H1 (cell line): ENCODE measurements around the gene GDPD5. TPM values are rescaled to one million over a fixed set of nuclear protein-coding genes. Genes with fewer than 3 reads are reported as not detected.

ENCODE experiments used
- CTCF ChIA-PET: fragments of 300-600 bp; sonication (Branson Sonifier 250); formaldehyde crosslinking; loops from one replicate; lab custom pipeline; 2021; ENCODE audit not compliant: partially characterized antibody; lab: Charles Lee
- POLR2A ChIA-PET: fragments of 300-600 bp; sonication (Branson Sonifier 250); formaldehyde crosslinking; loops from one replicate; lab custom pipeline; 2021; ENCODE audit warnings: inconsistent platforms; ENCODE audit not compliant: partially characterized antibody; lab: Charles Lee
- DNase-seq, 2 experiments: peaks; one replicate each; pipeline versions ENCODE4 v3.0.0 to v3.0.0-alpha.2; 2010 to 2022; ENCODE audit warnings: low spot score in 2 of 2, low read depth in 1 of 2, mixed read lengths in 1 of 2
- FAIRE-seq: peaks from 2 replicates; lab custom pipeline; 2011; peaks lifted over from hg19 to GRCh38; lab: Jason Lieb, UNC
- H2AFZ ChIP-seq: 2 replicates; pipeline ENCODE4 v1.8.1; 2012; ENCODE audit warnings: low read length, inconsistent platforms
- H2AK5ac ChIP-seq: 2 replicates; pipeline ENCODE4 v1.6.1; 2013; ENCODE audit warnings: low read depth, low read length
- H2BK120ac ChIP-seq: replicated peaks from 2 replicates; pipeline ENCODE3; 2013; ENCODE audit warnings: low read depth, low read length, inconsistent platforms
- H2BK12ac ChIP-seq: 2 replicates; pipeline ENCODE4 v1.6.1; 2013; ENCODE audit warnings: low read depth, low read length
- H2BK15ac ChIP-seq: 2 replicates; pipeline ENCODE4 v1.6.1; 2013; ENCODE audit warnings: low read length
- H2BK20ac ChIP-seq: 2 replicates; pipeline ENCODE4 v1.6.1; 2013; ENCODE audit warnings: low read length
- H2BK5ac ChIP-seq: 2 replicates; pipeline ENCODE4 v1.6.1; 2013; ENCODE audit warnings: low read depth, low read length
- H3K14ac ChIP-seq: 2 replicates; pipeline ENCODE4 v1.6.1; 2013; ENCODE audit warnings: inconsistent platforms; ENCODE audit not compliant: insufficient read length
- H3K18ac ChIP-seq: 2 replicates; pipeline ENCODE4 v1.6.1; 2013; ENCODE audit warnings: low read length; ENCODE audit errors: extremely low read depth
- H3K23ac ChIP-seq: 2 replicates; pipeline ENCODE4 v1.6.1; 2013; ENCODE audit warnings: inconsistent platforms; ENCODE audit not compliant: insufficient read length
- H3K23me2 ChIP-seq: 2 replicates; pipeline ENCODE4 v1.6.1; 2013; ENCODE audit warnings: low read depth, low read length
- H3K27ac ChIP-seq: 2 replicates; pipeline ENCODE4 v1.6.1; 2011; ENCODE audit warnings: low read depth, low read length, inconsistent platforms
- H3K27me3 ChIP-seq, 4 experiments: replicated peaks in 1 of 4; 1 replicate in 1 of 4; 2 replicates in 3 of 4; pipeline versions ENCODE4 v1.6.1 to v1.8.1; 2011 to 2013; ENCODE audit warnings: low read length in 3 of 4, mild to moderate bottlenecking in 3 of 4, inconsistent platforms in 2 of 4, mixed read lengths in 2 of 4, moderate library complexity in 1 of 4; ENCODE audit not compliant: control insufficient read depth in 3 of 4, insufficient read depth in 3 of 4; ENCODE audit errors: extremely low read depth in 1 of 4
- H3K36me3 ChIP-seq, 4 experiments: 2 replicates each; pipeline versions ENCODE4 v1.6.1 to v1.8.1; 2011 to 2013; ENCODE audit warnings: mild to moderate bottlenecking in 4 of 4, low read length in 3 of 4, moderate library complexity in 2 of 4, control low read depth in 1 of 4, inconsistent platforms in 1 of 4; ENCODE audit not compliant: insufficient read depth in 4 of 4, control insufficient read depth in 2 of 4
- H3K4ac ChIP-seq: replicated peaks from 2 replicates; pipeline ENCODE3; 2013; ENCODE audit warnings: low read length, low read depth, mixed read lengths, inconsistent platforms; ENCODE audit not compliant: insufficient read length
- H3K4me1 ChIP-seq, 4 experiments: replicated peaks in 1 of 4; 1 replicate in 1 of 4; 2 replicates in 3 of 4; pipeline versions ENCODE4 v1.6.1 to v1.8.1; 2011 to 2013; ENCODE audit warnings: low read length in 3 of 4, inconsistent platforms in 2 of 4, mixed read lengths in 1 of 4; ENCODE audit not compliant: insufficient read depth in 4 of 4, control insufficient read depth in 3 of 4
- H3K4me2 ChIP-seq, 2 experiments: 2 replicates each; pipeline versions ENCODE4 v1.6.1 to v1.8.1; 2011 to 2013; ENCODE audit warnings: low read depth in 2 of 2, low read length in 2 of 2, control low read depth in 1 of 2, inconsistent platforms in 1 of 2, mild to moderate bottlenecking in 1 of 2; ENCODE audit not compliant: insufficient read depth in 1 of 2
- H3K4me3 ChIP-seq, 4 experiments: fragments of 200-600, 300-600 bp in 1 of 4; sonication (generic), shearing (Covaris generic), sonication (Bioruptor Twin) in 1 of 4; 2 replicates each; pipeline versions ENCODE4 v1.5.1 to v1.8.1; 2011 to 2016; ENCODE audit warnings: low read length in 4 of 4, low read depth in 3 of 4, control low read depth in 2 of 4, inconsistent platforms in 2 of 4, mild to moderate bottlenecking in 2 of 4, mixed read lengths in 1 of 4, moderate library complexity in 1 of 4; ENCODE audit not compliant: insufficient read depth in 2 of 4; ENCODE audit errors: extremely low read depth in 1 of 4
- H3K56ac ChIP-seq: replicated peaks from 2 replicates; pipeline ENCODE3; 2013; ENCODE audit warnings: low read depth, mild to moderate bottlenecking, mixed read lengths, low read length, inconsistent platforms; ENCODE audit not compliant: insufficient read length
- H3K79me1 ChIP-seq: 2 replicates; pipeline ENCODE4 v1.6.1; 2013; ENCODE audit warnings: low read depth, low read length, control low read depth
- H3K79me2 ChIP-seq, 2 experiments: 2 replicates each; pipeline versions ENCODE4 v1.6.1 to v1.8.1; 2012 to 2013; ENCODE audit warnings: low read length in 2 of 2, mild to moderate bottlenecking in 2 of 2, inconsistent platforms in 1 of 2; ENCODE audit not compliant: insufficient read depth in 2 of 2, control insufficient read depth in 1 of 2
- H3K9ac ChIP-seq, 4 experiments: replicated peaks in 1 of 4; 1 replicate in 1 of 4; 2 replicates in 3 of 4; pipeline versions ENCODE4 v1.6.1 to v1.8.1; 2011 to 2013; ENCODE audit warnings: low read depth in 3 of 4, low read length in 3 of 4, control low read depth in 2 of 4, mild to moderate bottlenecking in 2 of 4, moderate library complexity in 2 of 4, inconsistent platforms in 1 of 4; ENCODE audit errors: extremely low read depth in 1 of 4
- H3K9me3 ChIP-seq, 2 experiments: 2 replicates each; pipeline versions ENCODE4 v1.6.1 to v1.8.1; 2012 to 2013; ENCODE audit warnings: mild to moderate bottlenecking in 2 of 2, moderate library complexity in 2 of 2, control low read depth in 1 of 2, inconsistent platforms in 1 of 2, low read depth in 1 of 2, low read length in 1 of 2, mixed read lengths in 1 of 2; ENCODE audit not compliant: insufficient read depth in 2 of 2
- H4K20me1 ChIP-seq, 2 experiments: replicated peaks in 1 of 2; 2 replicates each; pipeline versions ENCODE3 to v1.8.1; 2011 to 2013; ENCODE audit warnings: inconsistent platforms in 2 of 2, low read length in 2 of 2, mild to moderate bottlenecking in 1 of 2; ENCODE audit not compliant: insufficient read depth in 2 of 2, control insufficient read depth in 1 of 2
- H4K5ac ChIP-seq: 2 replicates; pipeline ENCODE4 v1.6.1; 2013; ENCODE audit warnings: low read length, low read depth, mixed read lengths, inconsistent platforms; ENCODE audit not compliant: insufficient read length
- H4K8ac ChIP-seq: 2 replicates; pipeline ENCODE4 v1.8.0; 2013; ENCODE audit warnings: mild to moderate bottlenecking, moderate library complexity, low read length, inconsistent platforms; ENCODE audit not compliant: insufficient read depth; ENCODE audit errors: extremely low read depth
- H4K91ac ChIP-seq: replicated peaks from 2 replicates; pipeline ENCODE3; 2013; ENCODE audit warnings: low read length, mixed read lengths, inconsistent platforms; ENCODE audit not compliant: insufficient read length
- JUN ChIP-seq: IDR thresholded peaks from 2 replicates; pipeline ENCODE4 v1.6.1; 2011; ENCODE audit warnings: low read depth, mild to moderate bottlenecking, improper control_type of control experiment, low read length
- RFX5 ChIP-seq: IDR thresholded peaks from 2 replicates; pipeline ENCODE4 v1.6.1; 2011; ENCODE audit warnings: low read depth, low read length, improper control_type of control experiment, borderline replicate concordance
- RNF2 ChIP-seq: fragments of 200-900, 300-1000 bp; sonication (generic); IDR thresholded peaks from 2 replicates; pipeline ENCODE4 v1.7.1; 2016; ENCODE audit warnings: borderline replicate concordance, low read depth, mild to moderate bottlenecking, antibody characterized with exemption, low read length; ENCODE audit not compliant: poor library complexity, severe bottlenecking; ENCODE audit errors: missing control alignments
- RXRA ChIP-seq: IDR thresholded peaks from 2 replicates; pipeline ENCODE4 v1.6.1; 2011; ENCODE audit warnings: low read depth, mild to moderate bottlenecking, low read length, moderate library complexity; ENCODE audit not compliant: insufficient read depth
- SIRT6 ChIP-seq: IDR thresholded peaks from one replicate; pipeline ENCODE4 v1.7.1; 2012; ENCODE audit warnings: low read length, inconsistent platforms
- WGBS, 2 experiments: shearing (Covaris generic) in 1 of 2; methylation state at CpG; one replicate each; pipeline versions ENCODE4 v1.1.6 to v1.1.7; 2013 to 2015; ENCODE audit warnings: low lambda C conversion rate in 2 of 2, mixed read lengths in 2 of 2, inconsistent platforms in 1 of 2, low coverage in 1 of 2, missing lambda C conversion rate in 1 of 2; ENCODE audit not compliant: insufficient replicate concordance in 2 of 2, insufficient coverage in 1 of 2, insufficient read length in 1 of 2; ENCODE audit errors: extremely low coverage in 1 of 2, missing lambda C conversion rate in 1 of 2; 5-methylcytosine and 5-hydroxymethylcytosine counted together
- polyA plus RNA-seq, 7 experiments: library from polyadenylated mRNA; depleted of rRNA in 3 of 7; stranded (reverse) in 5 of 7; unstranded in 2 of 7; fragments of >200 nt in 5 of 7; fragments of 200-250 nt in 2 of 7; gene quantifications; 1 replicate in 5 of 7; 2 replicates in 1 of 7; 4 replicates in 1 of 7; pipeline versions ENCODE4 v1.2.1 to v1.2.3, GENCODE V29; 2011 to 2013; ENCODE audit warnings: missing spikeins in 2 of 7, mixed read lengths in 2 of 7
- total RNA-seq: library from RNA; stranded (reverse); fragmentation: NEBNext Ultra II Directional; extraction: Animal tissue kit (Norgen Biotek cat#: 25700); gene quantifications from 2 replicates; pipeline ENCODE4 v1.2.1, GENCODE V29; 2021
- TF ChIP-seq, protein P1 (sequence below): IDR thresholded peaks from 2 replicates; pipeline ENCODE4 v1.6.1; 2011; ENCODE audit warnings: low read depth, mild to moderate bottlenecking, low read length; ENCODE audit not compliant: insufficient read depth

GDPD5 gene
- total and polyA plus RNA-seq, 2 of the 8 experiments (the other 6 are each of a cell fraction or from before 2014, with no cell fraction given), result 7.8 to 8.6 TPM

DNA sequence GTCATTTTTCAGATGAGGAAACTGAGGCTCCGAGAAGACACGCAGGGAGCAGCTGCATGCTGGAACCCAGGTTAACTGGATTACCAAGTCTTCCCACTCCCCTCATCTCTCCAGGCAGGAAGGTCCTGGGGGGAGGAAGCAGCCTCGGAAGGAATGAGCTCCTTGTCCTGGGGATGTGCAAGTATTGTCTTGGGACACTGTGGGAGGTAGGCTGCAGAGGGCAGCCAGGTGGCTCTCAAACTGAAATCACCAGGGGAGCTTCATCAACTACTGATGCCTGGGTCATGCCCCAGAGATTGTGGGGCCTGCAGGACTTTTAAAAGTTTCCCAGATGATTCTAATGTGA, 7.6 kb downstream of the GDPD5 start:
- no peak overlapping the region for H2BK12ac ChIP-seq
- ChIA-PET CTCF (interaction anchor here (1.1 to 27.2 kb wide), 9 partner anchors 11 to 129 kb away, joined by 3 to 603 read pairs (median 5); no protein-coding TSS in a partner anchor), POLR2A (interaction anchor here (0.6 to 1.9 kb wide), 3 partner anchors 14 to 62 kb away, joined by 3 to 6 read pairs (median 3); no protein-coding TSS in a partner anchor)
- no peak overlapping the region for H2AK5ac ChIP-seq
- no peak overlapping the region for H2AFZ ChIP-seq
- peaks cover 0 to 8% (median 1%) of the 10 kb centered on the region in 4 experiments; a peak in 2 of 7 replicates for H3K27me3 ChIP-seq
- WGBS, 2 experiments, result 69% methylated on average over 3 of the region's 3 CpGs; no CpG with 5 or more reads in 1 of the 2 experiments
- no peak overlapping the region for H3K4me3 ChIP-seq
- DNase-seq, result no peak
- 0 out of 4 replicates have a peak, but pooled peaks cover 0 to 2% of the 10 kb centered on the region in 2 experiments for H3K9me3 ChIP-seq
- H3K9ac ChIP-seq, result no peak overlapping the region
- H3K27ac ChIP-seq, result no peak overlapping the region
- no peak for FAIRE-seq
- no peak overlapping the region for H3K4me2 ChIP-seq
- H3K56ac ChIP-seq, result no peak overlapping the region
- H2BK20ac ChIP-seq, result peak overlapping the region; percentile 43; the same call in 1 of the 2 replicates
- peaks cover 0 to 2% (median 0%) of the 10 kb centered on the region in 4 experiments; a peak in 1 of 7 replicates for H3K4me1 ChIP-seq
- no peaks in the 10 kb centered on the region for H3K79me1 ChIP-seq
- no peaks in the 10 kb centered on the region for H3K36me3 ChIP-seq
- H3K4ac ChIP-seq, result no peak overlapping the region
- no peaks in the 10 kb centered on the region for H3K79me2 ChIP-seq
- no peak overlapping the region for H2BK15ac ChIP-seq
- H3K14ac ChIP-seq, result no peak overlapping the region
- no peaks in the 10 kb centered on the region for H4K20me1 ChIP-seq
- H4K91ac ChIP-seq, result no peak overlapping the region
- H4K8ac ChIP-seq, result no peak overlapping the region
- no peak overlapping the region for H2BK120ac ChIP-seq
- H3K18ac ChIP-seq, result no peak overlapping the region
- no peak overlapping the region; the same call in 1 of the 2 replicates for H2BK5ac ChIP-seq
- no peak overlapping the region for H3K23ac ChIP-seq
- H4K5ac ChIP-seq, result no peak overlapping the region
- TF ChIP-seq RNF2 (no peak), RXRA (no peak), RFX5 (no peak), JUN (no peak), SIRT6 (no peak)
- TF ChIP-seq, protein P1, sequence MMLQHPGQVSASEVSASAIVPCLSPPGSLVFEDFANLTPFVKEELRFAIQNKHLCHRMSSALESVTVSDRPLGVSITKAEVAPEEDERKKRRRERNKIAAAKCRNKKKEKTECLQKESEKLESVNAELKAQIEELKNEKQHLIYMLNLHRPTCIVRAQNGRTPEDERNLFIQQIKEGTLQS, result no peak
- TF ChIP-seq, all 59 proteins: peak for 0
- H3K23me2 ChIP-seq, result no peaks in the 10 kb centered on the region
